ENCODE measurements around the gene TMEM63A.

Gene TMEM63A

GRCh38 chr1:225866061-225866837 is 15.9 kb downstream of the TMEM63A start:
- peak; percentile 59 for DNase-seq (ENCODE audit: low read depth)

GRCh38 chr1:225865514-225865913 is 16.7 kb downstream of the TMEM63A start:
- no peak for DNase-seq (ENCODE audit: low read depth)

GRCh38 chr1:225863167-225863566 is 19.0 kb downstream of the TMEM63A start:
- DNase-seq (ENCODE audit: low read depth): no peak

GRCh38 chr1:225862581-225862950 is 19.6 kb downstream of the TMEM63A start:
- no peak for DNase-seq (ENCODE audit: low read depth)

GRCh38 chr1:225861834-225862580 is 20.2 kb downstream of the TMEM63A start:
- no peak for DNase-seq (ENCODE audit: low read depth)

GRCh38 chr1:225860876-225861441 is 21.2 kb downstream of the TMEM63A start:
- no peak for DNase-seq (ENCODE audit: low read depth)

GRCh38 chr1:225860107-225860506 is 22.1 kb downstream of the TMEM63A start:
- DNase-seq (ENCODE audit: low read depth): no peak

- DNase-seq (ENCODE audit: low read depth): no peak
These were observed 23.0 kb downstream of the TMEM63A start for GRCh38 chr1:225859151-225859550.

GRCh38 chr1:225857256-225857655 is 24.9 kb downstream of the TMEM63A start:
- DNase-seq (ENCODE audit: low read depth): no peak

GRCh38 chr1:225855503-225856300 is 26.5 kb downstream of the TMEM63A start:
- DNase-seq (ENCODE audit: low read depth): no peak

- no peak for DNase-seq (ENCODE audit: low read depth)
These were observed 28.7 kb downstream of the TMEM63A start for GRCh38 chr1:225853441-225853840.

- no peak for DNase-seq (ENCODE audit: low read depth)
These were observed 29.6 kb downstream of the TMEM63A start for GRCh38 chr1:225852413-225853124.

- DNase-seq (ENCODE audit: low read depth): no peak
These were observed 30.4 kb downstream of the TMEM63A start for GRCh38 chr1:225851805-225852204.

- no peak for DNase-seq (ENCODE audit: low read depth)
These were observed 31.8 kb downstream of the TMEM63A start for GRCh38 chr1:225850370-225850769.

- DNase-seq (ENCODE audit: low read depth): peak; percentile 21
These were observed 32.3 kb downstream of the TMEM63A start for GRCh38 chr1:225849925-225850324.

- no peak for DNase-seq (ENCODE audit: low read depth)
These were observed 33.9 kb downstream of the TMEM63A start for GRCh38 chr1:225848030-225848955.

- no peak for DNase-seq (ENCODE audit: low read depth)
These were observed 34.6 kb downstream of the TMEM63A start for GRCh38 chr1:225847610-225848009.

GRCh38 chr1:225846331-225847310 is 35.6 kb downstream of the TMEM63A start:
- no peak for DNase-seq (ENCODE audit: low read depth)

- peak; percentile 22 for DNase-seq (ENCODE audit: low read depth)
These were observed 36.5 kb downstream of the TMEM63A start for GRCh38 chr1:225845571-225846259.
